Activated CD4-positive, alpha-beta T cell treated with anti-CD3 and anti-CD28 coated beads, Interleukin-2, amount 10 ng/mL, durations not matched to agents 24 days and 14 days (primary cell): ENCODE data around the gene CALML3. TPM values are rescaled to one million over a fixed set of nuclear protein-coding genes. Genes with fewer than 3 reads are reported as not detected.

Experiments used
- DNase-seq: peaks from one replicate; pipeline ENCODE4 v3.0.0; 2022
- H3K27ac Mint-ChIP-seq: one replicate; pipeline ENCODE4 v1.8.0; 2022; ENCODE audit warnings: mild to moderate bottlenecking, mixed read lengths
- H3K27me3 Mint-ChIP-seq: one replicate; pipeline ENCODE4 v1.8.0; 2022; ENCODE audit warnings: mixed read lengths
- H3K36me3 Mint-ChIP-seq: one replicate; pipeline ENCODE4 v1.8.0; 2022; ENCODE audit warnings: low read depth, mild to moderate bottlenecking, mixed read lengths
- H3K4me1 Mint-ChIP-seq: one replicate; pipeline ENCODE4 v1.8.0; 2021; ENCODE audit warnings: mixed read lengths
- H3K4me3 Mint-ChIP-seq: one replicate; pipeline ENCODE4 v1.8.0; 2022; ENCODE audit warnings: mild to moderate bottlenecking, moderate library complexity, mixed read lengths
- H3K9me3 Mint-ChIP-seq: one replicate; pipeline ENCODE4 v1.8.0; 2021; ENCODE audit warnings: mixed read lengths
- intact Hi-C: fragments of 100-400 bp; cut with micrococcal nuclease; formaldehyde crosslinking; loops from one replicate; pipeline ENCODE4 v1.15.1; 2023
- total RNA-seq: library from RNA; stranded (reverse); gene quantifications from 2 replicates; pipeline ENCODE4 v1.2.3, GENCODE V29; 2022

The CALML3 gene
- total RNA-seq, 1 donor from 2014 or later: not detected

DNA sequence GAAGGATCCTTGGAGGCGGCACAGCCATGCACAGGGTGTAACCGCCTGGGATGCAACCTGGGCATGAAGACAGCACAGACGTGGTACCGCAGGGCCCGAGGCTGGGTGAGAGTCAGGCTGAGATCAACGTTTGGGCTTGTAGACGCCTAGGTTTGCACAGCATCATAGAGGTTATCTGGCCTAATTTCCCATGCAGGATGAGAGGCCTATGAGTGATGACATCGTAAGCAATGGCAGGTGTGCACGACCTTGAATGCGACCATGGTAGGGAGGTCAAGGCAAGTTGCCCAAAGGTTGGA, 7.5 kb downstream of the CALML3 start:
- intact Hi-C loops: no loop called here
- H3K9me3 Mint-ChIP-seq: no peaks in the 10 kb centered on the region
- H3K27me3 Mint-ChIP-seq: no peaks in the 10 kb centered on the region
- DNase-seq: no peak
- H3K36me3 Mint-ChIP-seq: no peaks in the 10 kb centered on the region
- no peaks in the 10 kb centered on the region for H3K4me1 Mint-ChIP-seq
- no peak overlapping the region for H3K27ac Mint-ChIP-seq
- H3K4me3 Mint-ChIP-seq: no peak overlapping the region

DNA sequence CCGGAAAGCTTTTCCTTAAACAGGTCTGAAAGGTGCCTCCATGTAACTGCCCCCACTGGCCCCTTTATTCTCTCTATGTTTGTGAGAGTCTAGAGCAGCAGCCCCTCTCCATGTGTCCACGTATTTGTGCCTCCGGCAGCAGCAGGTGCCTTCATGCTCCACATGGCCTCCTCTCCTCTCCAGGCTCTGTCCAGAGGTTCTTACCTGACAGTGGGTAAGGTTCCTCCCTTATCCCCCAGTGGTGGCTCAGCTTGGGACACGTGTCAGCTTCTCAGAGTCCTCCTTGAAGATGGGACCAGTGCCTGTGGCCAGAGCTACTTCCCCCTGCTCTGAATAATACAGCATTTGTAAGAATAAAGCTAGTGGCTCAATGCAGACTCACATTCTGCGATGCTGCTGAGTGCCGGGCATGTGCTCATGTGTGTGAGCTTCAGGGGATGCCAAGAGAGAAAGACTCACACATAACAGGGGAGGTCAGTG, 7.9 kb downstream of the CALML3 start:
- Mint-ChIP-seq H3K36me3 (no peaks in the 10 kb centered on the region), H3K9me3 (no peaks in the 10 kb centered on the region), H3K27ac (no peak overlapping the region), H3K4me3 (no peak overlapping the region), H3K27me3 (no peaks in the 10 kb centered on the region), H3K4me1 (no peaks in the 10 kb centered on the region)
- no peak for DNase-seq
- intact Hi-C loops: no loop called here

DNA sequence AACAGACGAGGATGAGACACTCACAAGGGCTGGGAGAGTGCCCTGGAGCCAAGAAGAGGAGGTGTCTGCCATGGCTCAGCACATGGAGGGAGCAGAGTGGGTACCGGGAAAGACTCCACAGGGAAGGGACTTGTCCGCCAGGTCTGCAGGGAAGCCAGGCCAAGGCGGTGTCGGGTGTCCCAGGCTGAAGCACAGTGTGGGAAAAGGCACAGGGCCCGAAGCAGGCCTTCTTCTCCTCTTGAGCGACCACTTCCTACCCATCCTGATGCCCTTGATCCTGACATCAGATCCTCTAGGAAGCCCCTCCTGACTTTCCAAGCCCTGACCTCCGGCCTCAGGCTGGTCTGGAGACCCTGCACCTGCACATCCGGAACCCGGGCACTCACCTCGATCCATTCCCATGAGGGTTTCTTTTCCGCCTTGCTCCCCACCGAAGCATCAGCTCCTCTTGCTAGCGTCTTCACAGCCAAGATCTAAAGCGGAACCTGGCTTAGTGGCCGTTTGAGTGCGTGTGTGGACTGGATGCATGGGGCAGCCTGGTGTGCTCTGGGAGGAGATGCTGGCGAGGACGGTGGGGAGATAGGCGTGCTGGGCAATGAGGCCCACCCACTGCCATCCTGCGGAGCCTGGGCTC, 8.5 kb downstream of the CALML3 start:
- H3K4me1 Mint-ChIP-seq: no peaks in the 10 kb centered on the region
- H3K9me3 Mint-ChIP-seq: no peaks in the 10 kb centered on the region
- no peak overlapping the region for H3K4me3 Mint-ChIP-seq
- H3K27ac Mint-ChIP-seq: no peak overlapping the region
- intact Hi-C loops: no loop called here
- no peaks in the 10 kb centered on the region for H3K27me3 Mint-ChIP-seq
- H3K36me3 Mint-ChIP-seq: no peaks in the 10 kb centered on the region
- no peak for DNase-seq

DNA sequence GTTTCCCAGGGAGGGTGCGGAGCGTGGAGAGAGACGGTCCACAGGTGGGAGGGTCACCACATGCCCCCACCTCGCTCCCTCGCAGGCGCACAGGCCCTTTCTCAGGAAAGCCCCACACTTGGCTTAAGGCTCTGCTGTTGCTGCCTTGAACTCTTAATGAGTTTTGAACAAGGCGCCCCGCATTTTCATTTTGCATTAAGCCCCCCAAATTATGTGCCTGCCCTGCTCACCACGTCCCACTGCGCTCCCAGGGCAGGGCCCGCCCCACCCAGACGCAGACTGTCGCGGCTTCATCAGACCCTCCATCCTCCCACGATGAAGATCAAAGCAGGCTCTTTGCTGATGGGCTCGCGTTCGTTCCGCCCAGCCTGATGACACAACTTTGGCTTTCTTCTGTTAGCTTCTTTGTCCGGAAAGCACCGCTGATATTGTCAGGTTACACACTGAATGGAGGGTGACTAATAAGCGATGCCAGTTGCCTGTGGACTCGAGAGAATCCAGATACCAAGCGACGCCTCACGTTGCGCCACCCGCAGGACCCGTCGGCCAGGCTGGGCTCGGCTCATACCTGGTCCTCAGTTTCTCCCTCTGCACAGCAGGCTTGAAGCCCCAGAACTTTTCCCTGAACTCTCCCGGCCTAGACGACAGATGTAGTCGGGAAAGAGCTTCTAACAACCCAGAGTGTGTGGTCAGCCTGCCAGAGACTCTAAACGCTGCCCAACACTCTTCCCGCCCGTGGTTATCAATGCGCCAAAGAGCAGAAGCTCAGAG, 9.5 kb downstream of the CALML3 start:
- Mint-ChIP-seq H3K36me3 (no peaks in the 10 kb centered on the region), H3K4me1 (no peaks in the 10 kb centered on the region), H3K9me3 (no peaks in the 10 kb centered on the region), H3K27me3 (peaks cover 1% of the 10 kb centered on the region), H3K27ac (no peak overlapping the region), H3K4me3 (no peak overlapping the region)
- DNase-seq: no peak
- intact Hi-C loops: no loop called here

DNA sequence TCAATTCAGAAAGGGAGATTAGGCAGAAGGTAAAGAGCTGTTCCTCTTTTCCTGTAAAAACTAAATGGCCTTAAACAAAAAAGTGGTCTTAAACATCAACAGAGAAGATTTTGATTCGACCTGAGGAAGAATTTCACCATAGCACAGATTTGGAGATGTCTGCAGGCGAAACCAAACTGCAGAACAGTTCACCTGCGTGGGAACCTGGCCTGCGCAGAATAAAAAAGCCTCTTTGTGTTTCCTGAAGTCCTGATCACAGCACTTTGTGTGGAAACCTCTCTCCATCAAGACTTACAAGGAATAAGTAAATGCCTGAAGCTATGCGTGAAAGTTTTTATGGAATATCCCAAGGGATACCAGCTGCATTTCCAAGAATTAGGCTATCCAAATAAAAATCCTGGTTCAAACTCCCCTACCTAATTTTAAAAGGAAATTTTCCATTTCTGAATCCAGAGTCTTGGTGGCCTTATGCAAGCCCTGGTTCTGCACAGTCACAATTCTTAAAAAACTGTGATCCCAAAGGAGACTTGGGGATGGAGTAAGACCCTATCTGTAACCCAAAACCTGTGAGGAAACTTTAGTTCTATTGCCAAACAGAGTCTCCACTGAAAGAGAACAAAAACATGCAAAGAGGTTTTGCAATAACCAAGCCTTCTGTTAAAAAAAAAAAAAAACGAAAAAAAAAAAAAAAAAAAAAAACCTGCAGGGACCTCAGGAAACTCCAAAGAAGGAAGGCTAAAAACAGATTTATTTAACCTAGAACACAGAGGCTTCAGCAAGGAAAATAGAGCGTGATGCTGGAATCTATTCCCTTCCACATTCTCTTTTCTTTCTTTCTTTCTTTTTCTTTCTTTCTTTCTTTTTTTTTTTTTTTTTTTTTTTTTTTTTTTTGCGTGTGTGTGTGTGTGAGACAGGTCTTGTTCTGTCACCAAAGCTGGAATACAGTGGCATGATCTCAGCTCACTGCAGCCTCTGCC, 10.4 kb downstream of the CALML3 start:
- H3K4me3 Mint-ChIP-seq: no peak overlapping the region
- H3K9me3 Mint-ChIP-seq: no peaks in the 10 kb centered on the region
- peaks cover 1% of the 10 kb centered on the region for H3K27me3 Mint-ChIP-seq
- H3K36me3 Mint-ChIP-seq: no peaks in the 10 kb centered on the region
- H3K27ac Mint-ChIP-seq: no peak overlapping the region
- DNase-seq: no peak
- H3K4me1 Mint-ChIP-seq: no peaks in the 10 kb centered on the region
- intact Hi-C loops: no loop called here

DNA sequence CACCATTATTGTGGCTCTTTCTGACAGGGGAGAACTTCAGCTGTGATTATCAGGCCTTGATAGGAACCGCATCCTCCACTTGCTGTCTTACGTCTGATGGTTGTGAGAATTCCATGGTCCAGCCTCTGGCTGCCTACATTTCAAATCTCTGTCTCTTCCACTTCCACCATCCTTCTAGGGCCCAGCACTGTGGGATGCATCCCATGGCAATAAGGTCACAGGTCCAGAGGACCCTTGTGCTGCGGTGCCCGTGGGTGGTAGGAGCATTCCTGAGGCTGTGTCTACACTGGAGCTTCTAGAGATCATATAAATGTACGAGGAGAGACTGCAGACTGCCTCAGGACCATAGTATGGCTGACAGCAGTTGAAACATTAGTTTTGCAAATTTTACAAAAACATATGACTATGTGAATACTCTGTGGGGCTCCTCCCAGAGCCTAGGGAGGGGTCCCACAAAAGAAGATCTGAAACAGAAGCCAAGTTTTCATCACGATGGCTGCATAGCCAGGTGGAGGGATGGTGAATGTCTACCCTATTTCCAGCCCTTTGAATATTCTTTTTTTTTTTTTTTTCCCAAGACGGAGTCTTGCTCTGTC, 11.8 kb downstream of the CALML3 start:
- no peak for DNase-seq
- intact Hi-C loops: no loop called here

DNA sequence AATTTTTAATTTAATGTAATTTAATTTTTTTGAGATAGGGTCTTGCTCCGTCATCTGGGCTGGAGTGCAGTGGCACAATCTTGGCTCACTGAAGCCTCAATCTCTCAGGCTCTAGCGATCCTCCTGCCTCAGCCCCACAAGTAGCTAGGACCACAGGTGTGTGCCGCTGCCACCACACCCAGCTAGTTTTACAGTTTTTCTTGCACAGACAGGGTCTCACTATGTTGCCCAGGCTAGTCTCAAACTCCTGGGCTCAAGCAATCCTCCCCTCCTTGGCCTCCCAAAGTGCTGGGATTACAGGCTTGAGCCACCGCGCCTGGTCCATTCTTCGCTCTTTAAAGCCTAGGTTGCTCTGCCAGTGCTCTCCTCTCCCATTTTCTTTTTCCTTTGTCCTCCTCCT, 12.9 kb downstream of the CALML3 start:
- intact Hi-C loops: no loop called here
- Mint-ChIP-seq H3K27me3 (peaks cover 4% of the 10 kb centered on the region), H3K9me3 (no peaks in the 10 kb centered on the region), H3K4me3 (no peak overlapping the region), H3K36me3 (no peaks in the 10 kb centered on the region), H3K27ac (no peak overlapping the region), H3K4me1 (no peaks in the 10 kb centered on the region)
- no peak for DNase-seq

More for the DNA sequence above, 11.8 kb downstream of the CALML3 start:
- no peaks in the 10 kb centered on the region for H3K9me3 Mint-ChIP-seq
- H3K4me3 Mint-ChIP-seq: no peak overlapping the region
- H3K4me1 Mint-ChIP-seq: no peaks in the 10 kb centered on the region
- no peaks in the 10 kb centered on the region for H3K36me3 Mint-ChIP-seq
- H3K27me3 Mint-ChIP-seq: peaks cover 4% of the 10 kb centered on the region
- no peak overlapping the region for H3K27ac Mint-ChIP-seq

DNA sequence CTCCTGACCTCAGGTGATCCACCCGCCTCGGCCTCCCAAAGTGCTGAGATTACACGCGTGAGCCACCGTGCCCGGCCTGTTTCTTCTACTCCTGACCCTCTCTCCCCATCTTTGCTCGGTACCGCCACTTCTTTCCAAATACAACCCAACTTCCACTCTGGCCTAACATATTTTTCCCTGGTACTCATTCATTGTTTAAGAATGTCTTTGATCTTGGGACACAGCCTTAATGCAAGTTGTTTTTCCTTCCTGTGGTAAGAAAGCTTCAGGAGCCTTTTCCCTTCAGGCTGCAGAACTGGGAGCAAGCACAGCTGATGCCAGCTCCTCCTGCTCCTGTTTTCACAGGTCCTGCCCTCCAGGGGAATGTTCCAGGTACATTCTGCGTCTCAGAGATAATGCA, 13.7 kb downstream of the CALML3 start:
- Mint-ChIP-seq H3K9me3 (peaks cover under 1% of the 10 kb centered on the region), H3K27ac (no peak overlapping the region), H3K27me3 (peaks cover 5% of the 10 kb centered on the region), H3K4me1 (no peaks in the 10 kb centered on the region), H3K4me3 (no peak overlapping the region), H3K36me3 (no peaks in the 10 kb centered on the region)
- intact Hi-C loops: no loop called here
- no peak for DNase-seq

DNA sequence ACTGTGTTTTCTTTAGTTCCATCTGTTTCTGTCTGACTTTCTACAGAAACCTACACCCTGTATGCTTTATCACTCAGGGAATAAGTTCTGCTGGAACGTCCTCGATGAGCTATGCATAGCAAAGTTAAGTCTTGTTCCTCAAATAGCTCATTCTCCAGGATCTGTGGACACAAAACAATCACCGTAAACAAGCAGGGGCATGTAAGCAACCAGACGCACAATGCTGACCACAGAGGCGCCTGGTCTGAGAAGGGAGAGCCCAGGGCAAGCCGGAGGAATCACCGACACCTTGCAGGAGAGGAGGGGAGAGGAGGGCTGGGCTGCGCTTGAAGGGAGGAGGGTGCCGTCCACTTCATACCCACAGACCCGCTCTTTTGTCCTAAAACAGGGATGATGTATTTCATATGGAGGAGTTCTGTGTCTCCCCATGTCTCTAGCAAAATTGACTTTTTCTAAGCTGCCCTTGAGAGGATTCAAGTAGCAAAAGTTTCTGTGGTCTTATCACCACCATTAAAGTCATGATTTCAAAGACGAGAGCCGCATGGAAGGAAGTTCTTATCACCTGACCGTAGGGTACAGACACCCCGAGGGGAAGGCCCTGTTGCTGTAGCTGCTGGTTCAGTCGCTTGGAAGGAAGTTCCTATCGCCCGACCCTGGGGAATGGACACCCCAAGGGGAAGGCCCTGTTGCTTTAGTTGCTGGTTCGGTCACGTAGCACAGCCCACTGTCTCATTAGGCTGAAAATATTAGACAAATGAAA, 14.3 kb downstream of the CALML3 start:
- Mint-ChIP-seq H3K27me3 (peaks cover 8% of the 10 kb centered on the region), H3K36me3 (no peaks in the 10 kb centered on the region), H3K27ac (no peak overlapping the region), H3K9me3 (peaks cover 4% of the 10 kb centered on the region), H3K4me3 (no peak overlapping the region), H3K4me1 (no peaks in the 10 kb centered on the region)
- intact Hi-C loops: no loop called here
- no peak for DNase-seq

DNA sequence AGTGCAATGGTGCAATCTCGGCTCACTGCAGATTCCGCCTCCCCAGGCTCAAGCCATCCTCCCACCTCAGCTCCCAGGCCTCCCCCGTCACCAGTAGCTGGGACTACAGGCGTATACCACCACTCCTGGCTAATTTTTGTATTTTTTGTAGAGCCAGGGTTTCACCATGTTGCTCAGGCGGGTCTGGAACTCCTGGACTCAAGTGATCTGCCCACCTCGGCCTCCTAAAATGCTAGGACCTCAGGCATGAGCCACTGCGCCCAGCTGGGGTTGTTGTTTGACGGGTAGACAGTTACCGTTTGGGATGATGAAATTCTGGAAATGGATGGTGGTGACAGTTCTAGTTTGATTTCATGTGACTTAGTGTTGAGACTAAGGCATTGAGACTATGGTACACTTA, 15.3 kb downstream of the CALML3 start:
- intact Hi-C loops: no loop called here
- H3K36me3 Mint-ChIP-seq: no peaks in the 10 kb centered on the region
- H3K27me3 Mint-ChIP-seq: peaks cover 11% of the 10 kb centered on the region
- no peak overlapping the region for H3K4me3 Mint-ChIP-seq
- no peak for DNase-seq
- H3K27ac Mint-ChIP-seq: no peak overlapping the region
- H3K9me3 Mint-ChIP-seq: peaks cover 4% of the 10 kb centered on the region
- no peaks in the 10 kb centered on the region for H3K4me1 Mint-ChIP-seq

DNA sequence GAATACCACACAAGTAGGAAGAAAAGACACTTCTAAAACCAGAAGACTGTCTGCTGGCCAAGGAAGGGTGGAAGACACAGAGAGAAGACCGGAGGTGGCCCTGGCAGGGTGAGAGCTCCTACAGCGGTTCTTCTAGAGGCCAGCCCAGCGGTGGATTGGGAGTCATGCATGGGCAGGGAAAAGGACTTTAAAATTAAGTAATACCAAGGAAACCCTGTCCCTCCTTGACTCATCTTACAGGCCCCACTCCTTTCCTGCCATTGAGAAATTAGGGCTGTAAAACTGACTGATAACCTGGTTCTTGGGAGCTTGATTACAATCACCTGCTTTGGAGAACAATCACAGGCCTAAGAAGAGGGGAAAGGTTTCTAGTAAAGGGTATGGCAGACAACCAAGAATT, 16.1 kb downstream of the CALML3 start:
- intact Hi-C loops: no loop called here
- H3K4me1 Mint-ChIP-seq: no peaks in the 10 kb centered on the region
- no peak for DNase-seq
- H3K9me3 Mint-ChIP-seq: peaks cover 4% of the 10 kb centered on the region
- H3K4me3 Mint-ChIP-seq: no peak overlapping the region
- no peak overlapping the region for H3K27ac Mint-ChIP-seq
- H3K27me3 Mint-ChIP-seq: peaks cover 11% of the 10 kb centered on the region
- no peaks in the 10 kb centered on the region for H3K36me3 Mint-ChIP-seq

DNA sequence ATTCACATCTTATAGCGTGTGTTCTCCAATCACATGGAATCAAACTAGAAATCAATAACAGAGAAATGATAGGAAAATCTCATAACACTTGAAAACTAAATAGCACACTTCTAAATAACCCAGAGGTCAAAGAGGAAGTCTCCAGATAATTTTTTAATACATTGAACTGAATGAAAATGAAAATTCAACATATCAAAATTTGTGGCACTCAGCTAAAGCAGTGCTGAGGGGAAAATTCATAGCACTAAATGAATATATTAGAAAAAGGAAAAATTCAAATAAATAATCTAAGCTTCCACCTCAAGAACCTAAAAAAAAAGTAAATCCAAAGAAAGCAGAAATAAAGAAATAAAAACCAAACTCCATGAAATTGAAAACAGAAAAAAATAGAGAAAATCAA, 17.3 kb downstream of the CALML3 start:
- intact Hi-C loops: no loop called here
- Mint-ChIP-seq H3K4me3 (no peak overlapping the region), H3K27me3 (peaks cover 14% of the 10 kb centered on the region), H3K27ac (no peak overlapping the region), H3K36me3 (no peaks in the 10 kb centered on the region), H3K9me3 (peaks cover 4% of the 10 kb centered on the region), H3K4me1 (no peaks in the 10 kb centered on the region)
- DNase-seq: no peak

DNA sequence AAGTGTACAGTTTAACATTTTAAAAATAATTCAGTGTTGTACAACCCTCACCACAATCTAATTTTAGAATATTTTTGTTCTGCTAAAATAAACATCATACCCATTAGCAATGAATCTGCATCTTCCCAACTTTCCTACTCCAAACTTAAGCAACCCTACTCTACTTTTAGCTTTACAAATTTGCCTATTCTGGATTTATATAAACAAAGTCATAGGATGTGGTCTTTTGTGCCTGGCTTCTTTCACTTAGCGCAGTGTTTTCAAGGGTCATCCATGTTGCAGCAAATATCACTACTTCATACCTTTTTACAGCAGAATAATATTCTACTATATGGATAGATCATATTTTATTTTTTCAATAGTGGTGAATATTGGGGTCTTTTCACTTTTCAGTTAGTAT, 18.9 kb downstream of the CALML3 start:
- Mint-ChIP-seq H3K36me3 (no peaks in the 10 kb centered on the region), H3K27me3 (peaks cover 14% of the 10 kb centered on the region), H3K27ac (no peak overlapping the region), H3K4me3 (no peak overlapping the region), H3K4me1 (no peaks in the 10 kb centered on the region), H3K9me3 (peaks cover 4% of the 10 kb centered on the region)
- intact Hi-C loops: no loop called here
- no peak for DNase-seq
